Body of pancreas (tissue), 4 donors: ENCODE results near the gene PDE8B. TPM values are rescaled to one million over a fixed set of nuclear protein-coding genes. Genes with fewer than 3 reads are reported as not detected.

Source experiments
- ATAC-seq: fragments of 150-250 bp; one replicate; pipeline ENCODE4 v1.9.1; 2016
- DNase-seq, 4 donors: peaks; one replicate each; pipeline ENCODE4 v3.0.0-alpha.2; 2019
- H3K27ac ChIP-seq, 4 donors: fragments of 200-600 bp; sonication (generic); 1 replicate in 3 of 4; 2 replicates in 1 of 4; pipeline versions ENCODE4 v1.5.1 to v1.6.1; 2016 to 2019; ENCODE audit warnings: mild to moderate bottlenecking in 1 of 4, mixed read lengths in 1 of 4, moderate library complexity in 1 of 4
- H3K27me3 ChIP-seq, 2 donors: fragments of 200-600 bp; sonication (generic); one replicate each; pipeline ENCODE4 v1.6.0; 2016; ENCODE audit warnings: mild to moderate bottlenecking in 1 of 2
- H3K36me3 ChIP-seq, 2 donors: fragments of 200-600 bp; sonication (generic); replicated peaks in 1 of 2; 2 replicates each; pipeline ENCODE4 v1.5.1; 2016; ENCODE audit warnings: low read depth in 2 of 2; ENCODE audit not compliant: insufficient read depth in 1 of 2
- H3K4me1 ChIP-seq: fragments of 200-600 bp; sonication (generic); one replicate; pipeline ENCODE4 v1.6.0; 2016
- H3K4me3 ChIP-seq, 2 donors: fragments of 200-600 bp; sonication (generic); 1 replicate in 1 of 2; 2 replicates in 1 of 2; pipeline ENCODE4 v1.5.1; 2016 to 2019
- H3K9me3 ChIP-seq, 3 donors: fragments of 200-600 bp; sonication (generic); 1 replicate in 2 of 3; 2 replicates in 1 of 3; pipeline ENCODE4 v1.5.1; 2016
- CTCF ChIP-seq, 7 experiments: fragments of 450-650 bp in 4 of 7; fragments of 200-600 bp in 3 of 7; sonication (generic) in 3 of 7; IDR thresholded peaks; one replicate each; pipeline ENCODE4 v1.5.1; 2016 to 2019; ENCODE audit warnings: antibody characterized with exemption in 7 of 7
- POLR2A ChIP-seq, 3 donors: fragments of 450-650 bp; IDR thresholded peaks; one replicate each; pipeline ENCODE4 v1.6.1; 2016; ENCODE audit warnings: antibody characterized with exemption in 3 of 3, mild to moderate bottlenecking in 2 of 3
- WGBS, 2 donors: methylation state at CpG; one replicate each; pipeline ENCODE4 v1.1.5; 2017; 5-methylcytosine and 5-hydroxymethylcytosine counted together
- intact Hi-C: fragments of 100-400 bp; cut with DNase I; formaldehyde crosslinking; loops from one replicate; pipeline ENCODE4 v1.15.1; 2023
- total RNA-seq, 2 donors: library from RNA; depleted of rRNA; stranded (reverse); fragments of >200 nt; gene quantifications; one replicate each; pipeline ENCODE4 v1.1.0, GENCODE V29; 2016

The PDE8B gene
- total RNA-seq, 2 donors from 2014 or later = 8.3 to 15.8 TPM

DNA sequence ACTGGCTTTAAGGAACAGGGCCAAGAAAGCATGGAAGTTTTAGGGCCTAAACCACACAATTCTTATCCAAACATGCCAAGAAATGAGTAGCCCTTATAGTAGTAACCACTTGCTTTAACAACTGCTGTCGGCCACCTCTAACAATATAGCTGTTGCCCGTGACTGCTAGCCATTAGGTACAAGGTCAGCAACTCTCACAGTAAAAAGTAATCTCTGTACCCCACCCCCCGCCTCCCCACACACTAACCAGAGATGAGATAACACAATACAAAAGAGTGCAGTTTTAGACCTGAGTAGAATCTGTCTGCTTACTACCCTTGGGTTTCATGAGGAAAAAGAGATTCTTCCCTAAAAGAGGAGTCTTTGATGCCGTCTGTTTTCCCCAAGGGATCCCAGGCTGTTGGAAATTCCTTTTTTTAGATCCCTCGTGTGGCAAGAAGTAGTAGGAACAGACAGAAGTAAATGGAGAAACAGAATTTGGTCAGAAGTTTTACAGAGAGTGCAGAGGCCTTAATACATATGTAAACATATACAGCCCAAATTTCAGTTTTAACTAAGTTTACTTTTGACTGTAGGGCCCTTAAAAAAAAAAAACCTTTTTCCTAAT, 187.3 kb downstream of the PDE8B start:
- TF ChIP-seq POLR2A (IDR thresholded peaks at IDR 0.05) (no peak), CTCF (IDR thresholded peaks at IDR 0.05) (no peak)

GRCh38 chr5:77398458-77398857, 188.0 kb downstream of the PDE8B start:
- no peak overlapping the region for H3K27ac ChIP-seq
- no peaks in the 10 kb centered on the region for H3K27me3 ChIP-seq
- intact Hi-C loops = no loop called here
- TF ChIP-seq POLR2A (IDR thresholded peaks at IDR 0.05) = no peak
- no peak for TF ChIP-seq CTCF (IDR thresholded peaks at IDR 0.05)
- H3K36me3 ChIP-seq = no peaks in the 10 kb centered on the region
- H3K4me1 ChIP-seq = no peaks in the 10 kb centered on the region
- H3K4me3 ChIP-seq = no peak overlapping the region
- no peaks in the 10 kb centered on the region for H3K9me3 ChIP-seq
- DNase-seq (no peak), ATAC-seq (no peak)
- WGBS, 2 donors = 93 to 95% methylated on average over 13 of the region's 13 CpGs

More for the DNA sequence above, 187.3 kb downstream of the PDE8B start:
- no peak for ATAC-seq
- no peaks in the 10 kb centered on the region for H3K27me3 ChIP-seq
- DNase-seq = no peak
- H3K27ac ChIP-seq = no peak overlapping the region
- no peaks in the 10 kb centered on the region for H3K36me3 ChIP-seq
- 56 to 71% methylated on average over 5 of the region's 5 CpGs for WGBS, 2 donors
- no peaks in the 10 kb centered on the region for H3K4me1 ChIP-seq
- intact Hi-C loops = no loop called here
- H3K9me3 ChIP-seq = no peaks in the 10 kb centered on the region
- H3K4me3 ChIP-seq = no peak overlapping the region

GRCh38 chr5:77398896-77399295, 188.4 kb downstream of the PDE8B start:
- Histone ChIP-seq H3K27me3 (no peaks in the 10 kb centered on the region), H3K27ac (no peak overlapping the region), H3K4me3 (no peak overlapping the region), H3K36me3 (no peaks in the 10 kb centered on the region), H3K4me1 (no peaks in the 10 kb centered on the region), H3K9me3 (no peaks in the 10 kb centered on the region)
- DNase-seq (no peak), ATAC-seq (no peak)
- intact Hi-C loops = no loop called here
- 83 to 89% methylated on average over 8 of the region's 8 CpGs for WGBS, 2 donors
- TF ChIP-seq POLR2A (IDR thresholded peaks at IDR 0.05) = no peak
- TF ChIP-seq CTCF (IDR thresholded peaks at IDR 0.05) = no peak

DNA sequence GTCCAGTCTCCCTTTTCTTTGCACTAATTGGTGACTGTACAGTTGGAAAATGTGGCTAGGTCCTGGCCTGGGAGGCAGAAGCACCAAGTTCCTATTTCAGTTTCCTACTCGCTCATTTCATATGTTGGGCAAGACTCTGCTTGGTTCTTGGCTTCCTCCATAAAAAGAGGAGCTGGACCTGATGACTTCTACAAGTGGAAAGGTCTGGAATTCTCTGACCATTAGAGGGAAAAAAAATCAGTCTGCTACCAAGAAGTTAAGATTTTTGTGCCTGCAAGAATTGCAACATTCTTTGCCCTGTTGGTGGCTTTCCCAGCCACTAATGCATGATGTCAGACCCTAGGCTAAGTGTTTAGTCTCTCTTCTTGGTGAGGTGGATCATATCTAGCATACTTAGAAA, 190.2 kb downstream of the PDE8B start:
- no peaks in the 10 kb centered on the region for H3K9me3 ChIP-seq
- WGBS, 2 donors = 69 to 95% methylated on average over 1 of the region's 1 CpG
- DNase-seq (no peak), ATAC-seq (no peak)
- H3K27ac ChIP-seq = no peak overlapping the region
- H3K27me3 ChIP-seq = no peaks in the 10 kb centered on the region
- H3K36me3 ChIP-seq = no peaks in the 10 kb centered on the region
- intact Hi-C loops = no loop called here
- no peak for TF ChIP-seq CTCF (IDR thresholded peaks at IDR 0.05)
- TF ChIP-seq POLR2A (IDR thresholded peaks at IDR 0.05) = no peak
- no peak overlapping the region for H3K4me3 ChIP-seq
- H3K4me1 ChIP-seq = no peaks in the 10 kb centered on the region

DNA sequence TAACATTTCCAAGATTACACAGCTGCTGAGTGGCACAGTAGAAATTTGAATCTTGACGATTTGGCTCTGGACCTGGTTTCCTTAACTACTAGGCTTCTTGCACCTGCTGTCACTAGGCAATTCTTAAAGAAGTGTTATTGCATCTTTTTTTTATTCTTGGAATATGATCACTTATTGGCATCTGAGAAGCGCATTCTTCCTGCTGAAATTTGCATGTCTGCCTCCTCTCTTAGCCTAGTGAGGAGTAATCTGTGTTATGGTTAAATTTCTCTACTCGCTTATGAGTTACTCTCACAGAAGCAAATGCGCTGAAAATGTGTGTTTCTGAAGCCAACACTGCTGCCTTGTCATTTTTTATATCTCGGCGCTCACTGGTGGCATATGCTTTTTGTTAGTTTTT, 192.3 kb downstream of the PDE8B start:
- Histone ChIP-seq H3K36me3 (no peaks in the 10 kb centered on the region), H3K27ac (no peak overlapping the region), H3K9me3 (no peaks in the 10 kb centered on the region), H3K27me3 (no peaks in the 10 kb centered on the region), H3K4me3 (no peak overlapping the region), H3K4me1 (no peaks in the 10 kb centered on the region)
- no peak for TF ChIP-seq POLR2A (IDR thresholded peaks at IDR 0.05)
- no peak for ATAC-seq
- no peak for DNase-seq
- 84% methylated on average over 6 of the region's 6 CpGs for WGBS, 2 donors
- intact Hi-C loops = no loop called here
